Activated T-helper 1 cell treated with anti-CD3 and anti-CD28 coated beads, Interleukin-2, amount 50 U/mL, for 16 hours (primary cell): ENCODE data around the gene COL17A1.

Source experiments
- DNase-seq, 2 donors: peaks; one replicate each; pipeline ENCODE4 v3.0.0-alpha.2; 2020; ENCODE audit warnings: low read depth in 1 of 2, low spot score in 1 of 2

COL17A1 gene

GRCh38 chr10:103995134-103995533, 90.5 kb downstream of the COL17A1 start:
- DNase-seq = no peak

DNA sequence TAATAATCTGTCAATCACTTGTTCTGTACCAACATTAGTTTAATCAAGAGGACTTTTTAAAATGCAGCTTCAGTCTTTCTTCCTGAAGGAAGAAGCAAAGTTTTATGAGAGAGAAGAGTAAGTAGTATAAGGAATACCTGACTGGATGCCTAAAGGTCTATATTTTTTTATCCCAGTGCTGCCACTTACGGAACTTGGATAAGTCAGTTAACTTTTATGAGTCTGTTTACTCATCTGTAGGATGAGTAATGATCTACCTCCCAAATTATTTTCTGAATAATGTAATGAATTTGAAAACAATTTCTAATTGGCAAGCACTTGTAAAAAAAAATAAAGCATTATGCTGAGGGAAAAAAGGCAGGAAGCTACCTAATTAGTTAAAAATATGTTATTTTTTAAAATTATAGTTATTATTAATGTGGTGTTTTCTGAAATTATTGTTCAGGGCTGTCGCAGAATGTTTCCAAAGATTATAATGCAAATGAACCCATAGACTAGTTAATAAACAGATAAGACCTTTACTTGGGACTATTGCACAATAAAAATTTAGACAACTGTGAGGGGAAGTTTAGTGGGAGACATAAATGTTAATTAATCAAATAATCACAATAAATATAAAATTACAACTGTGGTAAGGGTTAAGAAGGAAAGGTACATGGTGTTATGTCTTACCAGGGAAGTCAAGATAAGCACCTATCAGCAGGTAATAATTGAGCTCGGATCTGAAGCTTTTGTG, 94.1 kb downstream of the COL17A1 start:
- no peak for DNase-seq

DNA sequence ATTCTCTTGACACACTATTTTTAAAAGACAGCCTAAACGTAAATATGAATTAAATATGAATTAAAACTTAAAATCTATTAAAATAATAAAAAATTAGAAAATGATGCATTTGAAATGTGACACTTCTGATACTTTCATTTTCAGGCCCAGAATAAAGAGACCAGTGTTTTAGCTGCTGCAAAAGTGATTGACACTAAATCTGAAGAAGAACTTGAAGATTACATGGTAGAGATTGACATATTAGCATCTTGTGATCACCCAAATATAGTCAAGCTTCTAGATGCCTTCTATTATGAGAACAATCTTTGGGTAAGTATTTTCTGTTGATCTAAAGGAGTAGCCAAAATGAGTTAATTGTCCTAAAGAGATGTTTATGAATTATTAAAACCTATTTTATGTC, 95.1 kb downstream of the COL17A1 start:
- no peak for DNase-seq

DNA sequence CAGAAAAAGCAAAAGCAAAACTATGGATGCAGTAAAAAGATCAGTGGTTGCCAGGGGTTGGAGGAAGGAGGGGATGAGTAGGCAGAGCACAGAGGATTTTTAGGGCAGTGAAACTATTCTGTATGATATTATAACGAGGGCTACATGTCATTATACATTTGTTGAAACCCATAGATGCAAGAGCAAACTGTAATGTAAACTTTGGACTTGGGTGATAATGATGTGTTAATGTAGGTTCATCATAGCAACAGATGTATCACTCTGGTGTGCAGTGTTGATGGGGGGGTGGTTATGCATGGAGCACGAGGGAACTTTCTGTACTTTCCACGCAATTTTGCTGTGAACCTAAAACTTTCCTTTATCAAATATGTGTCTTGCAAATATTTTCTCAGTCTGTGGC, 95.6 kb downstream of the COL17A1 start:
- DNase-seq = no peak

DNA sequence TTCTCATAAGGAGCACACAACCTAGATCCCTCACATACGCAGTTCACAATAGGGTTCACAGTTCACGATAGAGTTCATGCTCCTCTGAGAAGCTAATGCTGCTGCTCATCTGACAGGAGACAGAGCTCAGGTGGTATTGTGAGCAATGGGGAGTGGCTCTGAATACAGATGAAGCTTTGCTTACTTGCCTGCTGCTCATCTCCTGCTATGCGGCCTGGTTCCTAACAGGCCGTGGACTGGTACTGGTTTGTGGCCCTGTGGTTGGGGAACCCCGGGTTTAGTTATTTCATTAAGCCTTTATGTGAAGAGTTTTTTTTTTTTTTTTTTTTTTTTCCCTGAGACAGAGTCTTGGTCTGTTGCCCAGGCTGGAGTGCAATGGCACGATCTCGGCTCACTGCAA, 99.3 kb downstream of the COL17A1 start:
- DNase-seq = no peak

DNA sequence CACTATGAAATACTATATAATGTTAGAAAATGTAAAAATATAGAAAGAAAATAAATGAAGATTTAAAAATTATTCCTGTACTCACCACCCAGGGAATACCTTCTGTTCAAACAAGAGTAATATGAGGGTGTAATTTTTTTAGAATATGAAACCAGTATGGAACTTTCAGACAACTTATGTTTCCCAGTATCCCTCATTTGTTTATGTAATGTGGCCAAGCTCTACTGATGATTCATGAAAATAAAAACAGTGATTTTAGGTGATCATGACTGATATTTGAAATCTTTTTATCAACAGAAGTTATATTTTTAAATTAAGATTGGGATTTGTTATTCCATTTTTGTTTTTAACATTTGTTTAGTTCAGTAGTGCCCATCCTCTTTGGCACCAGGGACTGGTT, 100.0 kb downstream of the COL17A1 start:
- no peak for DNase-seq

- no peak for DNase-seq
Measured at GRCh38 chr10:103983367-103983911, 102.2 kb downstream of the COL17A1 start.

DNA sequence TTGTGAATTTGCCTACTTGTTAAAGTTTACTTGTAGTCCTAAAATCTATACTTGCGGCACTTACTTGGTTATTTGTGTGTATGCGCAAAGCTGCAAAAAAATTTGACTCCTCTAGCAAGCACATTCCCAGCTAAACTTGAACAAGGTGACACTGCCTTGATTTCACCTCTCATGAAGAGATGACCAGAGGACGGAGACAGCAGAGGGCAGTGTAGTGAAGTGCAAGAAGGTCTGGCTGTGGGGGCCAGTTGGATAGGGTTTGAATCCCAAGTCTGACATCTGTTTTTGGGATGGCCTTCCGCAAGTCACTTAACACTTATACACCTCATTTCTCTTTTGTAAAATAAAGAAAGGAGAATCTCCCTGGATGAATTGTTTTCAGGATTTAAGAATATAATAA, 103.0 kb downstream of the COL17A1 start:
- no peak for DNase-seq
